Right lobe of liver (tissue), 6 donors: ENCODE data around the gene TIAM2. TPM values are rescaled to one million over a fixed set of nuclear protein-coding genes. Genes with fewer than 3 reads are reported as not detected.

Source experiments
- ATAC-seq, 4 donors: fragments of 200-7000 bp; cut with Tn5 transposase; one replicate each; pipeline ENCODE4 v1.9.1; 2020; ENCODE audit warnings: mild to moderate bottlenecking in 4 of 4, moderate library complexity in 4 of 4
- DNase-seq, 3 donors: peaks; one replicate each; pipeline ENCODE4 v3.0.0-alpha.2; 2020
- H3K27ac ChIP-seq, 3 donors: fragments of 200-600 bp; one replicate each; pipeline ENCODE4 v1.8.0; 2022
- H3K27me3 ChIP-seq, 2 donors: fragments of 200-600 bp; one replicate each; pipeline ENCODE4 v1.8.0; 2022
- H3K36me3 ChIP-seq, 4 donors: fragments of 200-600 bp; sonication (generic) in 1 of 4; one replicate each; pipeline versions ENCODE4 v1.5.1 to v1.8.0; 2017 to 2022; ENCODE audit warnings: control low read depth in 1 of 4
- H3K4me1 ChIP-seq, 4 donors: fragments of 200-600 bp; sonication (generic) in 1 of 4; one replicate each; pipeline versions ENCODE4 v1.5.1 to v1.8.0; 2017 to 2022; ENCODE audit warnings: control low read depth in 1 of 4
- H3K4me3 ChIP-seq, 3 donors: fragments of 200-600 bp; one replicate each; pipeline ENCODE4 v1.8.0; 2022
- H3K9me3 ChIP-seq, 4 donors: fragments of 200-600 bp; sonication (generic) in 1 of 4; one replicate each; pipeline versions ENCODE4 v1.5.1 to v1.8.0; 2017 to 2022; ENCODE audit warnings: control low read depth in 1 of 4
- POLR2A ChIP-seq: fragments of 450-650 bp; IDR thresholded peaks from one replicate; pipeline ENCODE4 v1.6.1; 2017; ENCODE audit warnings: antibody characterized with exemption, mild to moderate bottlenecking
- WGBS: methylation state at CpG from one replicate; pipeline ENCODE4 v1.1.6; 2018; ENCODE audit warnings: low coverage, low lambda C conversion rate; ENCODE audit not compliant: insufficient coverage; ENCODE audit errors: missing lambda C conversion rate; 5-methylcytosine and 5-hydroxymethylcytosine counted together
- intact Hi-C, 2 donors: fragments of 100-400 bp; cut with DNase I; formaldehyde crosslinking; loops; one replicate each; pipeline versions ENCODE4 v1.11.2 to v1.14.1; 2022
- total RNA-seq, 6 experiments: library from RNA; depleted of rRNA in 2 of 6; stranded (reverse); fragments of >200 nt in 2 of 6; fragmentation: NEBNext Ultra II Directional in 3 of 6; extraction: Animal tissue kit (Norgen Biotek cat#: 25700) in 3 of 6; gene quantifications; one replicate each; pipeline versions ENCODE4 v1.1.0 to v1.2.4, GENCODE V29; 2016 to 2023
- TF ChIP-seq, protein P1 (sequence below), 4 donors: fragments of 200-600 bp in 3 of 4; fragments of 450-650 bp in 1 of 4; IDR thresholded peaks; one replicate each; pipeline versions ENCODE4 v1.5.1 to v1.8.0; 2016 to 2022; ENCODE audit warnings: antibody characterized with exemption in 4 of 4, mild to moderate bottlenecking in 2 of 4
- donor health status: DM: no; HTN: yes; CAD: no.
- donor health status: DM: no; HTN: no; CAD: no.
- donor health status: DM: no; HTN: no; CAD: no.
- donor health status: DM: no; HTN: yes; CAD: no.
- donor health status: DM: no; HTN: yes; CAD: no.

TIAM2 gene
- total RNA-seq, 6 experiments from 2014 or later: 1.3 to 4.4 (median 1.7) TPM

- Histone ChIP-seq H3K4me3 (no peak overlapping the region), H3K4me1 (no peaks in the 10 kb centered on the region), H3K27me3 (no peaks in the 10 kb centered on the region), H3K9me3 (no peaks in the 10 kb centered on the region), H3K36me3 (no peaks in the 10 kb centered on the region), H3K27ac (no peak overlapping the region)
- ATAC-seq (no peak), DNase-seq (no peak)
- intact Hi-C loops: no loop called here
- WGBS: 82% methylated on average over 8 of the region's 8 CpGs
- no peak for TF ChIP-seq POLR2A
- TF ChIP-seq, protein P1, sequence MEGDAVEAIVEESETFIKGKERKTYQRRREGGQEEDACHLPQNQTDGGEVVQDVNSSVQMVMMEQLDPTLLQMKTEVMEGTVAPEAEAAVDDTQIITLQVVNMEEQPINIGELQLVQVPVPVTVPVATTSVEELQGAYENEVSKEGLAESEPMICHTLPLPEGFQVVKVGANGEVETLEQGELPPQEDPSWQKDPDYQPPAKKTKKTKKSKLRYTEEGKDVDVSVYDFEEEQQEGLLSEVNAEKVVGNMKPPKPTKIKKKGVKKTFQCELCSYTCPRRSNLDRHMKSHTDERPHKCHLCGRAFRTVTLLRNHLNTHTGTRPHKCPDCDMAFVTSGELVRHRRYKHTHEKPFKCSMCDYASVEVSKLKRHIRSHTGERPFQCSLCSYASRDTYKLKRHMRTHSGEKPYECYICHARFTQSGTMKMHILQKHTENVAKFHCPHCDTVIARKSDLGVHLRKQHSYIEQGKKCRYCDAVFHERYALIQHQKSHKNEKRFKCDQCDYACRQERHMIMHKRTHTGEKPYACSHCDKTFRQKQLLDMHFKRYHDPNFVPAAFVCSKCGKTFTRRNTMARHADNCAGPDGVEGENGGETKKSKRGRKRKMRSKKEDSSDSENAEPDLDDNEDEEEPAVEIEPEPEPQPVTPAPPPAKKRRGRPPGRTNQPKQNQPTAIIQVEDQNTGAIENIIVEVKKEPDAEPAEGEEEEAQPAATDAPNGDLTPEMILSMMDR (IDR thresholded peaks at IDR 0.05): no peak
Observed at GRCh38 chr6:155061381-155061780, 66.3 kb downstream of the TIAM2 start.

GRCh38 chr6:155062866-155063341 lies 67.8 kb downstream of the TIAM2 start:
- DNase-seq (no peak), ATAC-seq (no peak)
- intact Hi-C loops: no loop called here
- Histone ChIP-seq H3K27me3 (no peaks in the 10 kb centered on the region), H3K4me3 (no peak overlapping the region), H3K4me1 (no peaks in the 10 kb centered on the region), H3K36me3 (no peaks in the 10 kb centered on the region), H3K27ac (no peak overlapping the region), H3K9me3 (no peaks in the 10 kb centered on the region)
- 86% methylated on average over 1 of the region's 1 CpG for WGBS
- TF ChIP-seq, protein P1 (IDR thresholded peaks at IDR 0.05): no peak
- no peak for TF ChIP-seq POLR2A

DNA sequence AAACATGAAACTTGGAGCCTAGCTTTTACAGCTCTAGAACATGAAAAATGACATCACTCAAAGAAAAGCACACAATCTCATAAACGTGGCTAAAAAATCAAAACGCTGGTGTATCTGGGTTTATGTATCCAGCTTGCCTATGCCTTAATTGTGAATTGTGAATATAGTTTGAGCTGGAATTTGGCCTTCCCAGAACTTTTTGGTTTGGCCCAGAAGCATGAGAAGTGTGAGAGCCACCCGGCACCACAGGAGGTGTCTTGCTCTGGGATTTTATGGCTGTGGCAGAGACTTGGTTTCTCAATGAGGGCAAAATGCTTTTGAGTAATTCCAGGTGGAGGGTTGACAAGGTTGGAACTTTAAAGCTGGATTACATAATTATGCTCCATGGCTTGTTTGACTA lies 69.2 kb downstream of the TIAM2 start:
- no peak for TF ChIP-seq POLR2A
- WGBS: 81% methylated on average over 3 of the region's 3 CpGs
- intact Hi-C loops: no loop called here

GRCh38 chr6:155066361-155066760 lies 71.2 kb downstream of the TIAM2 start:
- no peaks in the 10 kb centered on the region for H3K36me3 ChIP-seq
- DNase-seq (no peak), ATAC-seq (no peak)
- H3K27ac ChIP-seq: no peak overlapping the region
- H3K9me3 ChIP-seq: no peaks in the 10 kb centered on the region
- TF ChIP-seq, protein P1 (IDR thresholded peaks at IDR 0.05): no peak
- TF ChIP-seq POLR2A: no peak
- intact Hi-C loops: no loop called here
- no peaks in the 10 kb centered on the region for H3K4me1 ChIP-seq
- H3K4me3 ChIP-seq: no peak overlapping the region
- H3K27me3 ChIP-seq: no peaks in the 10 kb centered on the region
- 80% methylated on average over 6 of the region's 6 CpGs for WGBS

More for the DNA sequence above, 69.2 kb downstream of the TIAM2 start:
- Histone ChIP-seq H3K27me3 (no peaks in the 10 kb centered on the region), H3K36me3 (no peaks in the 10 kb centered on the region), H3K9me3 (no peaks in the 10 kb centered on the region), H3K27ac (no peak overlapping the region), H3K4me3 (no peak overlapping the region), H3K4me1 (no peaks in the 10 kb centered on the region)
- DNase-seq: no peak
- ATAC-seq: no peak

DNA sequence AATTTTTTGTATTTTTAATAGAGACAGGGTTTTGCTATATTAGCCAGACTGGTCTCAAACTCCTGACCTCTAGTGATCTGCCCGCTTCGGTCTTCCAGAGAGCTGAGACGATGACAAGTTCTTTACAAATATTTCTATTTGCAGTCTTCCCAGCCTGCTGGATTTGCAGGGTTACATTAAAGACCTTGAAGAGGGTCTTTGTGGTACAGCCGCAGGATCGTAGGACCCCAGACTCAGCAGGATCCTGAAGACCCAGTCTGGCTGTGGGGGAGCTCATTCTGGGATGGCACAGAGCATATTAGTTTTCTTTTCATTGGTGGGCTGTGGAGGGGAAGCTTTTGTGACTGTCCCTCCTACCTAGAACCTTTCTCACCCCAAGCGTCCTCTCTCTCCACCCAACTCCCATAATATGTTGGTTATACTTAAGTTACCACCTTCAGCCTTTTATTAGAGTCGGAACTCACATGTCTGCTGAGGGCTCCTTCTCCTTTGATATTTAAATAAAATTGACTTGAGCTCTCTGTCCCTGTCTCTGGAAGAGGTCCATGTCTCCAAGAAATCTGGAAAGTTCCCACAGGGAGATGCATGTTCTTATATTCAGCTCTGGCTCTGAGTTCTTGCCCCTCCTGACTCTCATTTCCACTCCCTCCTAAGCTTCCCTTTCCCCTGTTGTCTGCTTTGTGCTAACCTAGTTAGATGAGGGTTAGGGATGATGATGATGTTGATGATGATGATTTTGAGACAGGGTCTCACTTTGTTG lies 72.0 kb downstream of the TIAM2 start:
- Histone ChIP-seq H3K27ac (no peak overlapping the region), H3K4me3 (no peak overlapping the region), H3K27me3 (no peaks in the 10 kb centered on the region), H3K36me3 (no peaks in the 10 kb centered on the region), H3K4me1 (no peaks in the 10 kb centered on the region), H3K9me3 (no peaks in the 10 kb centered on the region)
- no peak for DNase-seq
- intact Hi-C loops: no loop called here
- 61% methylated on average over 4 of the region's 7 CpGs for WGBS
- TF ChIP-seq, protein P1 (IDR thresholded peaks at IDR 0.05): no peak
- TF ChIP-seq POLR2A: no peak
- no peak for ATAC-seq
